PC-9 (cell line): ENCODE data around the gene RBM48. TPM values are rescaled to one million over a fixed set of nuclear protein-coding genes. Genes with fewer than 3 reads are reported as not detected.

Experiments
- BruUV-seq: library from RNA; stranded (reverse); fragments of 400-500 nt; replicated peaks from 2 replicates; lab custom pipeline; 2021; lab: Mats Ljungman, UMichigan
- CTCF ChIA-PET: fragments of 300-600 bp; sonication (Branson Sonifier 250); formaldehyde crosslinking; loops from one replicate; lab custom pipeline; 2022; ENCODE audit warnings: antibody characterized with exemption; lab: Charles Lee
- POLR2A ChIA-PET: fragments of 300-600 bp; sonication (Branson Sonifier 250); formaldehyde crosslinking; loops from one replicate; lab custom pipeline; 2022; ENCODE audit warnings: antibody characterized with exemption; ENCODE audit not compliant: unreplicated experiment; lab: Charles Lee
- DNase-seq, 2 experiments: peaks; one replicate each; pipeline versions ENCODE4 v3.0.0 to v3.0.0-alpha.2; 2015 to 2022; ENCODE audit warnings: mixed read lengths in 1 of 2
- H2AFZ ChIP-seq: fragments of 200-600 bp; sonication (generic); 2 replicates; pipeline ENCODE4 v1.8.1; 2017; ENCODE audit warnings: antibody characterized with exemption
- H3F3A ChIP-seq: fragments of 200-600 bp; sonication (generic); 2 replicates; pipeline ENCODE4 v1.8.1; 2017; ENCODE audit warnings: antibody characterized with exemption, mild to moderate bottlenecking, low read depth; ENCODE audit not compliant: insufficient read depth
- H3K27ac ChIP-seq: fragments of 200-600 bp; sonication (generic); 2 replicates; pipeline ENCODE4 v1.6.1; 2016; ENCODE audit warnings: mixed run types
- H3K27me3 ChIP-seq: fragments of 200-600 bp; sonication (generic); 2 replicates; pipeline ENCODE4 v1.6.1; 2016; ENCODE audit warnings: low read depth, mixed run types; ENCODE audit not compliant: insufficient read depth
- H3K36me3 ChIP-seq: fragments of 200-600 bp; sonication (generic); 2 replicates; pipeline ENCODE4 v1.6.1; 2016; ENCODE audit warnings: low read depth, mixed run types
- H3K4me1 ChIP-seq: fragments of 200-600 bp; sonication (generic); replicated peaks from 2 replicates; pipeline ENCODE4 v1.6.1; 2016; ENCODE audit warnings: mixed run types; ENCODE audit not compliant: insufficient read depth
- H3K4me2 ChIP-seq: fragments of 200-600 bp; sonication (generic); 2 replicates; pipeline ENCODE4 v1.6.1; 2017; ENCODE audit warnings: mixed run types
- H3K4me3 ChIP-seq: fragments of 200-600 bp; sonication (generic); 2 replicates; pipeline ENCODE4 v1.6.1; 2016; ENCODE audit warnings: mixed run types
- H3K79me2 ChIP-seq: fragments of 200-600 bp; sonication (generic); 2 replicates; pipeline ENCODE4 v1.6.1; 2017; ENCODE audit warnings: low read depth, mixed run types
- H3K9me2 ChIP-seq: fragments of 200-600 bp; sonication (generic); 2 replicates; pipeline ENCODE4 v1.8.1; 2017; ENCODE audit warnings: mild to moderate bottlenecking; ENCODE audit not compliant: insufficient read depth
- H3K9me3 ChIP-seq: fragments of 200-600 bp; sonication (generic); 2 replicates; pipeline ENCODE4 v1.8.1; 2016; ENCODE audit warnings: low read depth; ENCODE audit not compliant: insufficient read depth
- H4K20me1 ChIP-seq: fragments of 200-600 bp; sonication (generic); 2 replicates; pipeline ENCODE4 v1.8.1; 2017; ENCODE audit not compliant: insufficient read depth
- EZH2 ChIP-seq: fragments of 200-600 bp; sonication (generic); IDR thresholded peaks from 2 replicates; pipeline ENCODE4 v1.8.0; 2017; ENCODE audit warnings: antibody characterized with exemption, low read depth
- intact Hi-C: fragments of 100-400 bp; cut with micrococcal nuclease; formaldehyde crosslinking; loops from one replicate; pipeline ENCODE4 v1.10.0; 2022; ENCODE audit not compliant: unreplicated experiment
- total RNA-seq: library from RNA; stranded (reverse); gene quantifications from 2 replicates; pipeline ENCODE4 v1.2.3, GENCODE V29; 2021
- TF ChIP-seq, protein P1 (sequence below): fragments of 200-600 bp; sonication (generic); conservative IDR thresholded peaks from 2 replicates; pipeline ENCODE4 v1.6.1; 2017; ENCODE audit warnings: mixed run types, antibody characterized with exemption, mild to moderate bottlenecking, moderate library complexity

RBM48 gene
- total RNA-seq, 1 experiment from 2014 or later: 11.5 TPM

DNA sequence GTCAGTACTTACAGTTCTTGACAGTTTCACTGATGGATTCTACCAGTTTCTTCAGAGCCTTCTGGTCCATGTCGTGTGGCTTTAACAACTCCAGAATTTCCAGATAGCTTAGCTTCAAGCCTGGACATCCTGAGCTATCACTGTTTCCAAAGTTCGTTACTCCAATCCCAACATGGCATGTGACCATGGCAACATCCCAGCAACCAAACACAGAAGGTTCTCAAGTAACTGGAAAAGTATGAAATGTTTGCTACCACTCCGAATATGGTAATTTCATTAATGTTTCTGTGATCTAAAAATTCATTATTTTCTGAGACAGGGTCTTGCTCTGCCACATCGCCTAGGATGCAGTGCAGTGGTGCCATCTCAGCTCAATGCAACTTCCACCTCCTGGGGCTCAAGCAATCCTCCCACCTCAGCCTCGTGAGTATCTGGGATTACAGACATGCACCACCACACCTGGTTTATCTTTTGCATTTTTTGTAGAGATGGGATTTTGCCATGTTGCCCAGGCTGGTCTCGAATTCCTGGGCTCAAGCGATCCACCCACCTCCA lies 29.3 kb downstream of the RBM48 start:
- ChIA-PET POLR2A (no interaction called here), CTCF (no interaction called here)

DNA sequence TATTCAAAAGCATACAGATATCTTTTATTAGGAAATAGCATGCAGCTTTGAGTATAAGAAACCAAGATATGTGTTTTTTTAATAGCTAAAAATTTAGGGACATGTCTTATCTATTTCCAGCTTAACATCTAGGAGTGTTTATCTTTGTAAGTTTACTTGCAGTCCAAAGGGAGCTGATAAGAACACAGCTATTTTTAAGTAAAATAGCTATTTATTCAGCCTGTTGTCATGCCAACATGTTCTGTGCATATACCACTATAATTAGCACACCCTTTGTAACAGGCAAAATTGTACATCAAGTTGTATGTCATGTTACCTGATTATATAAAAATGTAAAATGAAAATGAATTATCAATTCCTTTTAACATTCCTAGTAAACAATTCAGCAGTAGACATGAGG lies 32.0 kb downstream of the RBM48 start:
- intact Hi-C loops: no loop called here
- Histone ChIP-seq H3K9me3 (no peaks in the 10 kb centered on the region), H3K4me2 (no peak overlapping the region), H3F3A (peaks cover 23% of the 10 kb centered on the region), H3K9me2 (no peaks in the 10 kb centered on the region), H3K4me1 (no peaks in the 10 kb centered on the region), H3K27ac (no peak overlapping the region), H2AFZ (no peak overlapping the region), H3K79me2 (no peaks in the 10 kb centered on the region), H3K4me3 (no peak overlapping the region), H3K36me3 (peaks cover 32% of the 10 kb centered on the region), H3K27me3 (no peaks in the 10 kb centered on the region), H4K20me1 (0 out of 2 replicates have a peak, but pooled peaks cover 3% of the 10 kb centered on the region)
- no peak for DNase-seq
- no TSS peak for BruUV-seq
- ChIA-PET POLR2A (interaction anchor here (0.7 kb wide), 1 partner anchor 535 kb away, joined by 3 read pairs; no protein-coding TSS in a partner anchor), CTCF (no interaction called here)
- TF ChIP-seq EZH2: no peak
- TF ChIP-seq, protein P1, sequence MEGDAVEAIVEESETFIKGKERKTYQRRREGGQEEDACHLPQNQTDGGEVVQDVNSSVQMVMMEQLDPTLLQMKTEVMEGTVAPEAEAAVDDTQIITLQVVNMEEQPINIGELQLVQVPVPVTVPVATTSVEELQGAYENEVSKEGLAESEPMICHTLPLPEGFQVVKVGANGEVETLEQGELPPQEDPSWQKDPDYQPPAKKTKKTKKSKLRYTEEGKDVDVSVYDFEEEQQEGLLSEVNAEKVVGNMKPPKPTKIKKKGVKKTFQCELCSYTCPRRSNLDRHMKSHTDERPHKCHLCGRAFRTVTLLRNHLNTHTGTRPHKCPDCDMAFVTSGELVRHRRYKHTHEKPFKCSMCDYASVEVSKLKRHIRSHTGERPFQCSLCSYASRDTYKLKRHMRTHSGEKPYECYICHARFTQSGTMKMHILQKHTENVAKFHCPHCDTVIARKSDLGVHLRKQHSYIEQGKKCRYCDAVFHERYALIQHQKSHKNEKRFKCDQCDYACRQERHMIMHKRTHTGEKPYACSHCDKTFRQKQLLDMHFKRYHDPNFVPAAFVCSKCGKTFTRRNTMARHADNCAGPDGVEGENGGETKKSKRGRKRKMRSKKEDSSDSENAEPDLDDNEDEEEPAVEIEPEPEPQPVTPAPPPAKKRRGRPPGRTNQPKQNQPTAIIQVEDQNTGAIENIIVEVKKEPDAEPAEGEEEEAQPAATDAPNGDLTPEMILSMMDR: no peak

More for the DNA sequence above, 29.3 kb downstream of the RBM48 start:
- no peak overlapping the region for H3K4me3 ChIP-seq
- no peaks in the 10 kb centered on the region for H3K79me2 ChIP-seq
- TSS peak; percentile 6 for BruUV-seq
- no peak for DNase-seq
- no peaks in the 10 kb centered on the region for H3K27me3 ChIP-seq
- H3F3A ChIP-seq: peaks cover 23% of the 10 kb centered on the region
- H3K4me1 ChIP-seq: no peaks in the 10 kb centered on the region
- intact Hi-C loops: no loop called here
- 0 out of 2 replicates have a peak, but pooled peaks cover 3% of the 10 kb centered on the region for H4K20me1 ChIP-seq
- H3K4me2 ChIP-seq: no peak overlapping the region
- TF ChIP-seq, protein P1: no peak
- TF ChIP-seq EZH2: no peak
- no peaks in the 10 kb centered on the region for H3K9me3 ChIP-seq
- no peak overlapping the region for H3K27ac ChIP-seq
- H3K9me2 ChIP-seq: no peaks in the 10 kb centered on the region
- peaks cover 13% of the 10 kb centered on the region for H3K36me3 ChIP-seq
- no peak overlapping the region for H2AFZ ChIP-seq

GRCh38 chr7:92563345-92563744 lies 34.8 kb downstream of the RBM48 start:
- no peaks in the 10 kb centered on the region for H3K79me2 ChIP-seq
- H3K27me3 ChIP-seq: no peaks in the 10 kb centered on the region
- H3K4me3 ChIP-seq: no peak overlapping the region
- peaks cover 51% of the 10 kb centered on the region for H3K36me3 ChIP-seq
- H4K20me1 ChIP-seq: 0 out of 2 replicates have a peak, but pooled peaks cover 3% of the 10 kb centered on the region
- ChIA-PET CTCF (interaction anchor here (0.6 kb wide), 1 partner anchor 27 kb away, joined by 3 read pairs; the partner anchor contains the start of gene FAM133B), POLR2A (interaction anchor here (0.7 kb wide), 1 partner anchor 317 kb away, joined by 6 read pairs; no protein-coding TSS in a partner anchor)
- DNase-seq: no peak
- no peak for TF ChIP-seq EZH2
- TF ChIP-seq, protein P1: no peak
- no peak overlapping the region for H3K27ac ChIP-seq
- intact Hi-C loops: no loop called here
- no peaks in the 10 kb centered on the region for H3K9me2 ChIP-seq
- H2AFZ ChIP-seq: no peak overlapping the region
- no peak overlapping the region for H3K4me2 ChIP-seq
- BruUV-seq: no TSS peak
- no peaks in the 10 kb centered on the region for H3K4me1 ChIP-seq
- peaks cover 18% of the 10 kb centered on the region for H3F3A ChIP-seq
- no peaks in the 10 kb centered on the region for H3K9me3 ChIP-seq
